Activated naive CD8-positive, alpha-beta T cell treated with anti-CD3 and anti-CD28 coated beads, Interleukin-2, amount 50 U/mL, for 24 hours (primary cell): ENCODE measurements around the gene ARID3A.
A peak's percentile ranks its signal among the peaks of the same experiment; 100 is the strongest.
"Not testable (repeated sequence)": the region's sequence is repeated elsewhere in the genome, so short reads cannot be mapped to it uniquely, and the experiment has no call there.

Experiments used
- ATAC-seq: fragments of 150-1000 bp; cut with Tn5 transposase; one replicate; pipeline ENCODE4 v1.10.0; 2021
- DNase-seq: peaks from one replicate; pipeline ENCODE4 v3.0.0; 2021
- H3K27ac Mint-ChIP-seq: one replicate; pipeline ENCODE4 v1.8.0; 2021; ENCODE audit warnings: mild to moderate bottlenecking, mixed read lengths
- H3K27me3 Mint-ChIP-seq: one replicate; pipeline ENCODE4 v1.8.0; 2021; ENCODE audit warnings: mixed read lengths
- H3K36me3 Mint-ChIP-seq: one replicate; pipeline ENCODE4 v1.8.0; 2021; ENCODE audit warnings: low read depth, mixed read lengths
- H3K4me1 Mint-ChIP-seq: one replicate; pipeline ENCODE4 v1.8.0; 2021; ENCODE audit warnings: mixed read lengths
- H3K4me3 Mint-ChIP-seq: one replicate; pipeline ENCODE4 v1.8.0; 2021; ENCODE audit warnings: mild to moderate bottlenecking, moderate library complexity, mixed read lengths
- H3K9me3 Mint-ChIP-seq: one replicate; pipeline ENCODE4 v1.8.0; 2021; ENCODE audit warnings: mixed read lengths

Gene ARID3A

GRCh38 chr19:952680-953444 lies 27.0 kb downstream of the ARID3A start:
- DNase-seq (no peak), ATAC-seq (no peak)
- Mint-ChIP-seq H3K27me3 (no peaks in the 10 kb centered on the region), H3K36me3 (no peaks in the 10 kb centered on the region), H3K27ac (no peak overlapping the region), H3K4me1 (peaks cover 14% of the 10 kb centered on the region), H3K9me3 (no peaks in the 10 kb centered on the region), H3K4me3 (no peak overlapping the region)

- no peaks in the 10 kb centered on the region for H3K36me3 Mint-ChIP-seq
- no peaks in the 10 kb centered on the region for H3K27me3 Mint-ChIP-seq
- H3K4me1 Mint-ChIP-seq: peaks cover 14% of the 10 kb centered on the region
- ATAC-seq (no peak), DNase-seq (no peak)
- no peak overlapping the region for H3K4me3 Mint-ChIP-seq
- H3K9me3 Mint-ChIP-seq: no peaks in the 10 kb centered on the region
- H3K27ac Mint-ChIP-seq: no peak overlapping the region
Observed at GRCh38 chr19:953445-954271, 27.8 kb downstream of the ARID3A start.

DNA sequence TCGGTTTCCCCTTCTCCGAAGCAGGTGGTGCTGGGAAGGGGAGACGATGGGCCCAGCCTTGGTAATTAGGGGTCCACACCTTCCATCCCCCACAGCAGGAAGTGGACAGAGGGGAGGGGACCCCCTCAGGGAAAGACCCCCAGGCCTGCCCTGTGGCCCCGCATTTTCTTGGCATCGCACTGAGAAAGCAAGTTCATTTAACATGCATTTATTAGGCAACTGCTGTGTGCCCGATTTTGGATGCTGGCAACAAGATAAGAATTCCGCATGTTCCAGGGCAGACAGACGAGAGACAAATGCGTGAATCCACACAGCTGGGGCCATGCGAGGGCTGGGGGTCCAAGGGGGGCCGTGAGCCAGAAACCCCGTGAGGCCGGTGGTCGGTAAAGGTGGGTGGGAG lies 28.4 kb downstream of the ARID3A start:
- DNase-seq (no peak), ATAC-seq (no peak)
- H3K4me3 Mint-ChIP-seq: no peak overlapping the region
- peaks cover 17% of the 10 kb centered on the region for H3K4me1 Mint-ChIP-seq
- H3K9me3 Mint-ChIP-seq: no peaks in the 10 kb centered on the region
- no peaks in the 10 kb centered on the region for H3K27me3 Mint-ChIP-seq
- H3K36me3 Mint-ChIP-seq: no peaks in the 10 kb centered on the region
- no peak overlapping the region for H3K27ac Mint-ChIP-seq

- Mint-ChIP-seq H3K27me3 (no peaks in the 10 kb centered on the region), H3K9me3 (no peaks in the 10 kb centered on the region), H3K36me3 (no peaks in the 10 kb centered on the region), H3K27ac (no peak overlapping the region), H3K4me1 (peaks cover 17% of the 10 kb centered on the region), H3K4me3 (no peak overlapping the region)
- ATAC-seq (no peak), DNase-seq (no peak)
Observed at GRCh38 chr19:954672-955494, 29.0 kb downstream of the ARID3A start.

- no peak for ATAC-seq
- Mint-ChIP-seq H3K9me3 (no peaks in the 10 kb centered on the region), H3K4me3 (no peak overlapping the region), H3K36me3 (no peaks in the 10 kb centered on the region), H3K27me3 (no peaks in the 10 kb centered on the region), H3K4me1 (peaks cover 14% of the 10 kb centered on the region), H3K27ac (no peak overlapping the region)
- DNase-seq: no peak
Observed at GRCh38 chr19:955803-956765, 30.2 kb downstream of the ARID3A start.

GRCh38 chr19:956766-957440 lies 31.1 kb downstream of the ARID3A start:
- DNase-seq (no peak), ATAC-seq (no peak)
- H3K4me3 Mint-ChIP-seq: no peak overlapping the region
- H3K36me3 Mint-ChIP-seq: no peaks in the 10 kb centered on the region
- H3K9me3 Mint-ChIP-seq: no peaks in the 10 kb centered on the region
- H3K27me3 Mint-ChIP-seq: no peaks in the 10 kb centered on the region
- H3K27ac Mint-ChIP-seq: no peak overlapping the region
- peaks cover 14% of the 10 kb centered on the region for H3K4me1 Mint-ChIP-seq

DNA sequence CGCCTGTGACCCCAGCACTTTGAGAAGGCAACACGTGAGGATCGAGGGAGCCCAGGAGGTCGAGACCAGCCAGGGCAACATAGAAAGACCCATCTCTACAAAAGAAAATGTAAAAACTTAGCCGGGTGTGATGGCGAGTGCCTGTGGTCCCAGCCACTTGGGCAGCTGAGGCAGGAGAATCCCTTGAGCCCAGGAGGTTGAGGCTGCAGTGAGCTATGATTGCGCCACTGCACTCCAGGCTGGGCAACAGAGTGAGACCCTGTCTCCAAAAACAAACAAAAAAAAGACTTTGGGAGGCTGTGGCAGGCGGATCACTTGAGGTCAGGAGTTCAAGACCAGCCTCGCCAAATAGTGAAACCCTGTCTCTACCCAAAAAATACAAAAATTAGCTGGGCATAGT lies 31.7 kb downstream of the ARID3A start:
- DNase-seq, H3K4me3 Mint-ChIP-seq, H3K27me3 Mint-ChIP-seq, ATAC-seq, H3K27ac Mint-ChIP-seq, H3K36me3 Mint-ChIP-seq, H3K9me3 Mint-ChIP-seq: not testable (repeated sequence)
- peaks cover 12% of the 10 kb centered on the region for H3K4me1 Mint-ChIP-seq

DNA sequence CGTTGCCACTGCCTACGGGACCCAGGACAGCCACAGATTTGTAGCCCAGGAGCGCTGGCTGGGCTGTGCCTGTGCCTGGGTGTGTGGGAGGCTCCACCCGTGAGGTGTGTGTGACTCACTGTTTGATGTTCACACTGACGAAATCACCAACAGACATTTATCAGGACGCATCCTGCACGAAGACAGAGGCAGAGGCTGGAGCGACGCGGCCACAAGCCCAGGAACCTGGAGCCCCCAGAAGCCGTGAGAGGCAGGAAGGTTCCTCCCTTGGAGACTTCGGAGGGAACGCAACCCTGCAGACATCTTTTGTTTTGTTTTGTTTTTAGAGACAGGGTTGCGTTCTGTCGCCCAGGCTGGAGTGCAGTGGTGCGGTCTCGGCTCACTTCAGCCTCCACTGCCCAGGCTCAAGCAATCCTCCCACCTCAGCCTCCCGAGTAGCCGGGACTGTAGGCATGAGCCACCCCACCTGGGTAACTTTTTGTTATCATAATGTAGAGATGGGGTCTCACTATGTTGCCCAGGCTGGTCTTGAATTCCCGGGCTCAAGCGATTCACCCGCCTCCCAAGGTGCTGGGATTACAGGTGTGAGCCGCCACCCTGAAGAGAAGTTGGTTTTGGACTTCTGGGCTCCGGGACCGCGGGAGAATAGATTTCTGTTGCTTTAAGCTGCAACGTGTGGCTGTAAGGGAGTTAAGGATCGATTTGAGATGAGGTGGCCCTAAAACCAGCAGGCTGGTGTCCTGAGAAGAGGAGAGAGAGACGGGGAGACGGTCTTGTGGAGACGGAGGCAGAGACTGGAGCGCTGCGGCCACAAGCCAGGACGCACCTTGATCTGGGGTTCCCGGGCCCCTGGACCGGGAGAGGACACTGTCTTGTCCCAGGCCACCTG lies 33.4 kb downstream of the ARID3A start:
- DNase-seq: peak; percentile 31
- no peaks in the 10 kb centered on the region for H3K9me3 Mint-ChIP-seq
- ATAC-seq: peak; percentile 83
- H3K36me3 Mint-ChIP-seq: no peaks in the 10 kb centered on the region
- H3K27ac Mint-ChIP-seq: no peak overlapping the region
- no peaks in the 10 kb centered on the region for H3K27me3 Mint-ChIP-seq
- H3K4me1 Mint-ChIP-seq: peaks cover 4% of the 10 kb centered on the region
- H3K4me3 Mint-ChIP-seq: no peak overlapping the region

- DNase-seq (no peak), ATAC-seq (no peak)
- Mint-ChIP-seq H3K27ac (no peak overlapping the region), H3K4me1 (peaks cover 4% of the 10 kb centered on the region), H3K27me3 (no peaks in the 10 kb centered on the region), H3K4me3 (no peak overlapping the region), H3K36me3 (no peaks in the 10 kb centered on the region), H3K9me3 (no peaks in the 10 kb centered on the region)
Observed at GRCh38 chr19:960020-960419, 34.2 kb downstream of the ARID3A start.

- DNase-seq (no peak), ATAC-seq (no peak)
- Mint-ChIP-seq H3K27ac (no peak overlapping the region), H3K27me3 (no peaks in the 10 kb centered on the region), H3K9me3 (no peaks in the 10 kb centered on the region), H3K4me1 (peaks cover 4% of the 10 kb centered on the region), H3K36me3 (peaks cover 2% of the 10 kb centered on the region), H3K4me3 (no peak overlapping the region)
Observed at GRCh38 chr19:960601-960938, 34.7 kb downstream of the ARID3A start.

- ATAC-seq (no peak), DNase-seq (no peak)
- Mint-ChIP-seq H3K9me3 (no peaks in the 10 kb centered on the region), H3K27ac (no peak overlapping the region), H3K4me1 (peaks cover 4% of the 10 kb centered on the region), H3K27me3 (no peaks in the 10 kb centered on the region), H3K4me3 (no peak overlapping the region), H3K36me3 (peaks cover 2% of the 10 kb centered on the region)
Observed at GRCh38 chr19:961866-962620, 36.2 kb downstream of the ARID3A start.

DNA sequence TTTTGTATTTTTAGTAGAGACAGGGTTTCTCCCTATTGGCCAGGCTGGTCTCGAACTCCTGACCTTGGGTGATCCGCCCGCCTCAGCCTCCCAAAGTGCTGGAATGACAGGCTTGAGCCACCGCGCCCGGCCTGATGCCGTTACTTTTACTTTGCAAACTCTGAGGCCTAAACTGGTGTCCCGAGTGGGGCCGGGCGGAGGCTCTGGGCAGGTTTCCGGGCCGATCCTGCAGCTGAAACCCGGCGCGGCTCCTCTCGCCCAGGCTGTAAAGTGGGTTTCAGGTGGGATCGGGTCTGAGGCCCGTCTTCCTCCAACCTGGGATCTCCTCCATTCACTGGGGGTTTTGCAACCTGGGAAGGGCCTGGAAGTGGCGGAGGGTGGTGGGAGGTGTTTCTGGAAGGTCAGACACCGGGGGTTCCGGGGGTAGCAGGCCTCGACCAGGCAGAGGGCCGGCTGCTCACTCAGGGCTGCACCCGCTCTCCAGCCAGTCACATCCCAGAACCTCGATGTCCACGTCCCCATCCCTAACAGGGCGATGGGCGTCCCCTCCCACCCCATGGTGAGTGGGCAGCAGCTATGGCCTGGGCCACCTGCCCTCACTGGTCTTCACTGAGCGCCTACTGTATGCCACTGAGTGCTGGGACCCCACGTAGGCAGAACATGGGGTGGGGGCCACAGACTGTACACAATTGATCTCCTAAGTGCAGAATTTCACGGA lies 37.0 kb downstream of the ARID3A start:
- ATAC-seq: no peak
- Mint-ChIP-seq H3K36me3 (peaks cover 5% of the 10 kb centered on the region), H3K4me1 (peaks cover 4% of the 10 kb centered on the region), H3K9me3 (no peaks in the 10 kb centered on the region), H3K27me3 (no peaks in the 10 kb centered on the region), H3K4me3 (no peak overlapping the region), H3K27ac (no peak overlapping the region)
- no peak for DNase-seq
